Spleen (tissue), 7 donors: ENCODE results near the gene GRK5.

Experiments used
- POLR2A ChIP-seq, 3 donors: fragments of 450-650 bp; IDR thresholded peaks; one replicate each; pipeline ENCODE4 v1.5.1; 2017; ENCODE audit warnings: antibody characterized with exemption in 3 of 3, mild to moderate bottlenecking in 1 of 3
- POLR2AphosphoS5 ChIP-seq, 3 donors: sonication (generic); formaldehyde crosslinking; IDR thresholded peaks; one replicate each; pipeline ENCODE4 v1.5.1; 2017; ENCODE audit warnings: antibody characterized with exemption in 3 of 3
- TF ChIP-seq, protein P1 (sequence below), 11 experiments: fragments of 200-600 bp in 7 of 11; fragments of 450-650 bp in 4 of 11; sonication (generic) in 4 of 11; IDR thresholded peaks in 8 of 11; conservative IDR thresholded peaks in 3 of 11; 1 replicate in 7 of 11; 2 replicates in 4 of 11; pipeline versions ENCODE4 v1.4.0 to v1.8.0; 2016 to 2021; ENCODE audit warnings: antibody characterized with exemption in 11 of 11, inconsistent platforms in 4 of 11, mild to moderate bottlenecking in 1 of 11
- donor health status: DM: no; HTN: no; CAD: no; lungs with moderate emphysema.
- donor health status: DM: no; HTN: no; CAD: no.
- donor health status: DM: no; HTN: no; CAD: no.

DNA sequence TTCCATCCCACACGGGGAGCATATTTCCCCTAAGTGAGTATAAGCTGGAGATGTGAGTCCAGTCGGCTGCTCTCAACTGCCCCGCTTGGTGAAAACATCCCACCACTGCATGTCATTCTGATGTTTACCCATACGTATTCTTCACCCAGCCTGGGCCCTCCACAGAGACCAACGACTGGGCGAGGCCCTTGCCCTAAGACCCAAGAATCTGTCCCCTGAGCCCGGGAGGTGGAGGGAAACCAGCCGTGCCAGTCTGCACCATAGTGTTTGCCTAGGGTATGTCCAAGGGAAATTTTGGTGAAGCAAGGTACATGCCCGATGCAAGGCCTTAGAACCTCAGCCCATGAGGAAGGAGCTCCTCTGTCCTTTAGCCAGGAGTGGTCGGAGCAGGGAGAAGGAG is 267.2 kb downstream of the GRK5 start:
- TF ChIP-seq POLR2AphosphoS5 (IDR thresholded peaks at IDR 0.05): no peak
- TF ChIP-seq, protein P1, sequence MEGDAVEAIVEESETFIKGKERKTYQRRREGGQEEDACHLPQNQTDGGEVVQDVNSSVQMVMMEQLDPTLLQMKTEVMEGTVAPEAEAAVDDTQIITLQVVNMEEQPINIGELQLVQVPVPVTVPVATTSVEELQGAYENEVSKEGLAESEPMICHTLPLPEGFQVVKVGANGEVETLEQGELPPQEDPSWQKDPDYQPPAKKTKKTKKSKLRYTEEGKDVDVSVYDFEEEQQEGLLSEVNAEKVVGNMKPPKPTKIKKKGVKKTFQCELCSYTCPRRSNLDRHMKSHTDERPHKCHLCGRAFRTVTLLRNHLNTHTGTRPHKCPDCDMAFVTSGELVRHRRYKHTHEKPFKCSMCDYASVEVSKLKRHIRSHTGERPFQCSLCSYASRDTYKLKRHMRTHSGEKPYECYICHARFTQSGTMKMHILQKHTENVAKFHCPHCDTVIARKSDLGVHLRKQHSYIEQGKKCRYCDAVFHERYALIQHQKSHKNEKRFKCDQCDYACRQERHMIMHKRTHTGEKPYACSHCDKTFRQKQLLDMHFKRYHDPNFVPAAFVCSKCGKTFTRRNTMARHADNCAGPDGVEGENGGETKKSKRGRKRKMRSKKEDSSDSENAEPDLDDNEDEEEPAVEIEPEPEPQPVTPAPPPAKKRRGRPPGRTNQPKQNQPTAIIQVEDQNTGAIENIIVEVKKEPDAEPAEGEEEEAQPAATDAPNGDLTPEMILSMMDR (IDR thresholded peaks at IDR 0.05 in 8 of 11, conservative IDR thresholded peaks at IDR 0.05 in 3 of 11): no peak
- no peak for TF ChIP-seq POLR2A (IDR thresholded peaks at IDR 0.05)
